Measurements from ENCODE around the gene INTS11.
A peak's percentile ranks its signal among the peaks of the same experiment; 100 is the strongest.

INTS11 gene

GRCh38 chr1:1361982-1362423, 37.5 kb upstream of the INTS11 start:
- no peak overlapping the region for H3K23ac ChIP-seq (ENCODE audit: low read length)
- H3K27me3 ChIP-seq (ENCODE audit: insufficient read depth, low read length, poor library complexity) = no peaks in the 10 kb centered on the region
- H3K18ac ChIP-seq (ENCODE audit: low read length) = no peak overlapping the region
- H4K8ac ChIP-seq (ENCODE audit: low read depth, low read length) = no peak overlapping the region
- H3K4me3 ChIP-seq (ENCODE audit: low read length) = no peak overlapping the region
- H3K4me1 ChIP-seq (ENCODE audit: control insufficient read depth, low read depth, low read length) = peaks cover 3% of the 10 kb centered on the region
- no CpG with 5 or more reads among the region's 13 CpGs for WGBS (ENCODE audit: extremely low coverage, insufficient coverage, low lambda C conversion rate)
- no peak overlapping the region for H3K27ac ChIP-seq (ENCODE audit: low read depth, low read length)
- H3K79me2 ChIP-seq (ENCODE audit: control insufficient read depth, insufficient read depth, low read length) = no peaks in the 10 kb centered on the region
- H2BK5ac ChIP-seq (ENCODE audit: low read length) = no peak overlapping the region
- H3K9ac ChIP-seq (ENCODE audit: low read length) = peak overlapping the region; percentile 27
- peak; percentile 84 for DNase-seq
- H3K79me1 ChIP-seq (ENCODE audit: low read length) = no peaks in the 10 kb centered on the region
- H3K4me2 ChIP-seq (ENCODE audit: low read length) = no peak overlapping the region
- H4K5ac ChIP-seq (ENCODE audit: low read length) = no peak overlapping the region
- no peak overlapping the region for H2BK120ac ChIP-seq (ENCODE audit: low read depth, low read length)
- no peak overlapping the region for H2AK5ac ChIP-seq (ENCODE audit: low read length)
- no peak overlapping the region for H3K4ac ChIP-seq (ENCODE audit: low read depth, low read length)
- H3K56ac ChIP-seq (ENCODE audit: low read length) = no peak overlapping the region
- H2BK15ac ChIP-seq (replicated peaks; ENCODE audit: low read depth) = no peak overlapping the region
- H3K36me3 ChIP-seq (ENCODE audit: control insufficient read depth, insufficient read depth, low read length) = no peaks in the 10 kb centered on the region

GRCh38 chr1:1361233-1361981, 36.9 kb upstream of the INTS11 start:
- Histone ChIP-seq H3K4me3 (ENCODE audit: low read length) (no peak overlapping the region), H3K4me2 (ENCODE audit: low read length) (no peak overlapping the region), H2BK15ac (replicated peaks; ENCODE audit: low read depth) (no peak overlapping the region), H3K27ac (ENCODE audit: low read depth, low read length) (no peak overlapping the region), H2BK5ac (ENCODE audit: low read length) (no peak overlapping the region), H3K18ac (ENCODE audit: low read length) (no peak overlapping the region), H2BK120ac (ENCODE audit: low read depth, low read length) (no peak overlapping the region), H4K8ac (ENCODE audit: low read depth, low read length) (no peak overlapping the region), H3K9ac (ENCODE audit: low read length) (no peak overlapping the region), H2AK5ac (ENCODE audit: low read length) (no peak overlapping the region), H3K23ac (ENCODE audit: low read length) (no peak overlapping the region), H4K5ac (ENCODE audit: low read length) (no peak overlapping the region), H3K4ac (ENCODE audit: low read depth, low read length) (no peak overlapping the region), H3K79me1 (ENCODE audit: low read length) (no peaks in the 10 kb centered on the region), H3K27me3 (ENCODE audit: insufficient read depth, low read length, poor library complexity) (no peaks in the 10 kb centered on the region), H3K36me3 (ENCODE audit: control insufficient read depth, insufficient read depth, low read length) (no peaks in the 10 kb centered on the region), H3K4me1 (ENCODE audit: control insufficient read depth, low read depth, low read length) (peaks cover 3% of the 10 kb centered on the region), H3K79me2 (ENCODE audit: control insufficient read depth, insufficient read depth, low read length) (no peaks in the 10 kb centered on the region), H3K56ac (ENCODE audit: low read length) (no peak overlapping the region)
- WGBS (ENCODE audit: extremely low coverage, insufficient coverage, low lambda C conversion rate) = no CpG with 5 or more reads among the region's 35 CpGs
- no peak for DNase-seq

DNA sequence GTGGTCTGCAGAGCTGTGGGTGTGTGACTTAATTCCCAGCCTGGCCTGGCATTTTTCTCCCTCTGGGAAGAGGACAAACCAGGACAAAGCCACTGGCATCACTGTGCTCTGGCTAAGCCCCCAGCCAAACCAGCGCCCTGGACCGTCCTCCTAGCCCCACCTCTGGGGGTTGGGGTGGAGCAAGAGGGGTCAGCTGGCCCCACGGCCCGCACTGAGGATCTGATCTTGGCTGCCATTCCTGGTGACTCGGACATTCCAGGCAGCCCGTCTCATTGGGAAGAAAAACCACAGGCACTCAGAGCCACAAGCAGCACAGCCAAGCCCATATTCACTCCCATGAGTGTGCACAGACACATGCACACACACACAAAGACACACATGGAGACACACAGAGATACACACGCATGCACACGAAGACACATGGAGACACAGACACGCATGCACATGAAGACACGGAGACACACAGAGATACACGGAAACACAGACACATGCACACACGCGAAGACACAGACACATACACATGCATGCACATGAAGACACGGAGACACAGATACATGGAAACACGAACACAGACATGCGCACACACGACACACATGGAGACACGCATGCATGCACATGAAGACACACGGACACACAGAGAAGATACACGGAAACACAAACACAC, 36.2 kb upstream of the INTS11 start:
- Histone ChIP-seq H2BK120ac (ENCODE audit: low read depth, low read length) (no peak overlapping the region), H3K4me2 (ENCODE audit: low read length) (no peak overlapping the region), H3K27ac (ENCODE audit: low read depth, low read length) (no peak overlapping the region), H3K27me3 (ENCODE audit: insufficient read depth, low read length, poor library complexity) (no peaks in the 10 kb centered on the region), H4K5ac (ENCODE audit: low read length) (no peak overlapping the region), H3K36me3 (ENCODE audit: control insufficient read depth, insufficient read depth, low read length) (no peaks in the 10 kb centered on the region), H3K56ac (ENCODE audit: low read length) (peak overlapping the region; percentile 7), H3K23ac (ENCODE audit: low read length) (no peak overlapping the region), H2BK15ac (replicated peaks; ENCODE audit: low read depth) (no peak overlapping the region), H4K8ac (ENCODE audit: low read depth, low read length) (no peak overlapping the region), H3K4me1 (ENCODE audit: control insufficient read depth, low read depth, low read length) (peaks cover 3% of the 10 kb centered on the region), H2BK5ac (ENCODE audit: low read length) (no peak overlapping the region), H3K79me2 (ENCODE audit: control insufficient read depth, insufficient read depth, low read length) (no peaks in the 10 kb centered on the region), H3K4me3 (ENCODE audit: low read length) (no peak overlapping the region), H2AK5ac (ENCODE audit: low read length) (peak overlapping the region; percentile 32), H3K9ac (ENCODE audit: low read length) (no peak overlapping the region), H3K18ac (ENCODE audit: low read length) (no peak overlapping the region), H3K4ac (ENCODE audit: low read depth, low read length) (no peak overlapping the region), H3K79me1 (ENCODE audit: low read length) (no peaks in the 10 kb centered on the region)
- DNase-seq = peak; percentile 90
- no CpG with 5 or more reads among the region's 20 CpGs for WGBS (ENCODE audit: extremely low coverage, insufficient coverage, low lambda C conversion rate)

DNA sequence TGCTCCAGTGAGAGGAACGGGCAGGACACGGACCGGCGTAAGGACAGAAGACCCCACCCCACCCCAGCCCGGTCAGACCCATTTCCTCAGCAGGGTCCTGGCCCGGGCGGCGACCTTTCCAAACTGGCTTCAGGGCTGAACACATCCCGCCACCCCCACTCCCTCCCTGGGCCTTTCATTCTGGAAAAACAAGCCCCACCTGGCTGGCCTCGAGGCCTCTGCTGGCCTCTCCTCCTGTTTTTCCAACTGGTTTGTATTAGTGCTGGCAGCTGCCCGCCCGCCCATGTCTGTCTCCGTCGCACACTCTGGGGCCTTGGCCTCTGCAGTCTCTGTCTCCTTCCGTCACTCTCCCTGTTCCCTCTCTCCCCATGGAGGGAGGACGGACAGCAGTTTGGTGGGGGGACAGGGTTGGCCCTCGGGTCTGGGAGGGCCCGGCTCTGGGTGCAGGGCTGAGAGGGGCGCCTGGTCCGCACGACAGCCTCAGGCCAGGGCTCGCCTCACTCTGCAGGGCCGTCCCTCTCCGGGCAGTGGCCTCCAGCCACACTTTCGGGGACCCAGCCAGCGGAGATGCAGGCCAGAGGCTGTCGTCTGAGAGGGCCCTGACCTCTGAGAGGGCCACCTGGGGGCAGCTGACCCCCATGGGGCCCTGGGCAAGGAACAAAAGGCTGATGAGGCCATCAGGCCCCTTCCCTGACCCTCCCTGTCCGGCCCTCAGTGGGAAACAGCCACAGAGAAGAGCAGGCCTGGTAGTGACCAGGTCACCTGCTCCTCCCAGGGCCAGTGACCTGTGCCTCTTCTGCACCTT, 35.4 kb upstream of the INTS11 start:
- peak overlapping the region; percentile 60 for H3K56ac ChIP-seq (ENCODE audit: low read length)
- no peak overlapping the region for H3K4ac ChIP-seq (ENCODE audit: low read depth, low read length)
- H3K23ac ChIP-seq (ENCODE audit: low read length) = no peak overlapping the region
- H3K36me3 ChIP-seq (ENCODE audit: control insufficient read depth, insufficient read depth, low read length) = no peaks in the 10 kb centered on the region
- no peak overlapping the region for H2BK15ac ChIP-seq (replicated peaks; ENCODE audit: low read depth)
- H3K79me1 ChIP-seq (ENCODE audit: low read length) = no peaks in the 10 kb centered on the region
- H3K27ac ChIP-seq (ENCODE audit: low read depth, low read length) = peak overlapping the region; percentile 34
- no peak overlapping the region for H4K8ac ChIP-seq (ENCODE audit: low read depth, low read length)
- H2BK5ac ChIP-seq (ENCODE audit: low read length) = no peak overlapping the region
- H3K4me3 ChIP-seq (ENCODE audit: low read length) = no peak overlapping the region
- no peak overlapping the region for H2BK120ac ChIP-seq (ENCODE audit: low read depth, low read length)
- no peak overlapping the region for H2AK5ac ChIP-seq (ENCODE audit: low read length)
- no peak overlapping the region for H3K9ac ChIP-seq (ENCODE audit: low read length)
- no peak overlapping the region for H3K18ac ChIP-seq (ENCODE audit: low read length)
- H3K4me2 ChIP-seq (ENCODE audit: low read length) = no peak overlapping the region
- no peak for DNase-seq
- H3K27me3 ChIP-seq (ENCODE audit: insufficient read depth, low read length, poor library complexity) = peaks cover under 1% of the 10 kb centered on the region
- H4K5ac ChIP-seq (ENCODE audit: low read length) = no peak overlapping the region
- no peaks in the 10 kb centered on the region for H3K79me2 ChIP-seq (ENCODE audit: control insufficient read depth, insufficient read depth, low read length)
- no CpG with 5 or more reads among the region's 28 CpGs for WGBS (ENCODE audit: extremely low coverage, insufficient coverage, low lambda C conversion rate)
- H3K4me1 ChIP-seq (ENCODE audit: control insufficient read depth, low read depth, low read length) = peaks cover 3% of the 10 kb centered on the region

- H3K79me2 ChIP-seq (ENCODE audit: control insufficient read depth, insufficient read depth, low read length) = no peaks in the 10 kb centered on the region
- no peak overlapping the region for H3K4ac ChIP-seq (ENCODE audit: low read depth, low read length)
- H3K27ac ChIP-seq (ENCODE audit: low read depth, low read length) = no peak overlapping the region
- H3K4me1 ChIP-seq (ENCODE audit: control insufficient read depth, low read depth, low read length) = peaks cover 3% of the 10 kb centered on the region
- no peak overlapping the region for H3K4me2 ChIP-seq (ENCODE audit: low read length)
- H4K5ac ChIP-seq (ENCODE audit: low read length) = no peak overlapping the region
- H3K9ac ChIP-seq (ENCODE audit: low read length) = no peak overlapping the region
- no peak for DNase-seq
- H3K56ac ChIP-seq (ENCODE audit: low read length) = peak overlapping the region; percentile 70
- no peak overlapping the region for H3K23ac ChIP-seq (ENCODE audit: low read length)
- H4K8ac ChIP-seq (ENCODE audit: low read depth, low read length) = no peak overlapping the region
- no peaks in the 10 kb centered on the region for H3K36me3 ChIP-seq (ENCODE audit: control insufficient read depth, insufficient read depth, low read length)
- H3K4me3 ChIP-seq (ENCODE audit: low read length) = no peak overlapping the region
- H2BK15ac ChIP-seq (replicated peaks; ENCODE audit: low read depth) = no peak overlapping the region
- H2AK5ac ChIP-seq (ENCODE audit: low read length) = no peak overlapping the region
- no peak overlapping the region for H2BK5ac ChIP-seq (ENCODE audit: low read length)
- no peaks in the 10 kb centered on the region for H3K79me1 ChIP-seq (ENCODE audit: low read length)
- H3K27me3 ChIP-seq (ENCODE audit: insufficient read depth, low read length, poor library complexity) = peaks cover 6% of the 10 kb centered on the region
- H3K18ac ChIP-seq (ENCODE audit: low read length) = no peak overlapping the region
- no peak overlapping the region for H2BK120ac ChIP-seq (ENCODE audit: low read depth, low read length)
- no CpG with 5 or more reads among the region's 6 CpGs for WGBS (ENCODE audit: extremely low coverage, insufficient coverage, low lambda C conversion rate)
Measured at GRCh38 chr1:1359308-1359663, 34.8 kb upstream of the INTS11 start.
